Naive thymus-derived CD4-positive, alpha-beta T cell (primary cell): ENCODE results near the gene PTPRE. TPM values are rescaled to one million over a fixed set of nuclear protein-coding genes. Genes with fewer than 3 reads are reported as not detected.

ENCODE experiments used
- ATAC-seq: fragments of 150-1000 bp; cut with Tn5 transposase; 2 replicates; pipeline ENCODE4 v1.10.0; 2021; ENCODE audit warnings: mild to moderate bottlenecking, moderate library complexity
- CTCF ChIA-PET: fragments of 350-600 bp; sonication (Branson Sonifier 250); formaldehyde crosslinking; loops from one replicate; lab custom pipeline; 2021; ENCODE audit warnings: antibody characterized with exemption; lab: Charles Lee
- POLR2A ChIA-PET: fragments of 350-600 bp; sonication (Branson Sonifier 250); formaldehyde crosslinking; loops from one replicate; lab custom pipeline; 2021; ENCODE audit warnings: antibody characterized with exemption, inconsistent platforms; lab: Charles Lee
- DNase-seq, 9 donors: peaks; one replicate each; pipeline versions ENCODE4 v3.0.0 to v3.0.0-alpha.2; 2020 to 2022; ENCODE audit warnings: mixed read lengths in 1 of 9
- H3K27ac ChIP-seq: one replicate; pipeline ENCODE4 v1.7.0; 2013; ENCODE audit warnings: mild to moderate bottlenecking, low read depth, low read length, moderate library complexity
- H3K27me3 ChIP-seq, 2 donors: one replicate each; pipeline ENCODE4 v1.7.0; 2013; ENCODE audit warnings: low read length in 2 of 2, mild to moderate bottlenecking in 2 of 2, moderate library complexity in 2 of 2; ENCODE audit not compliant: control insufficient read depth in 2 of 2, insufficient read depth in 2 of 2
- H3K36me3 ChIP-seq, 3 experiments: 1 replicate in 2 of 3; 2 replicates in 1 of 3; pipeline ENCODE4 v1.7.0; 2013; ENCODE audit warnings: low read length in 3 of 3, mild to moderate bottlenecking in 3 of 3, moderate library complexity in 1 of 3; ENCODE audit not compliant: insufficient read depth in 3 of 3, control insufficient read depth in 2 of 3
- H3K4me1 ChIP-seq, 2 donors: one replicate each; pipeline ENCODE4 v1.7.0; 2013; ENCODE audit warnings: low read length in 2 of 2, mild to moderate bottlenecking in 2 of 2, moderate library complexity in 1 of 2; ENCODE audit not compliant: control insufficient read depth in 2 of 2, insufficient read depth in 2 of 2
- H3K4me3 ChIP-seq: 2 replicates; pipeline ENCODE4 v1.7.0; 2013; ENCODE audit warnings: mild to moderate bottlenecking, low read length
- H3K9me3 ChIP-seq, 3 experiments: 1 replicate in 2 of 3; 2 replicates in 1 of 3; pipeline ENCODE4 v1.7.0; 2013; ENCODE audit warnings: low read length in 3 of 3; ENCODE audit not compliant: control insufficient read depth in 2 of 3
- H3K27ac Mint-ChIP-seq, 9 donors: one replicate each; pipeline ENCODE4 v1.8.0; 2020 to 2022; ENCODE audit warnings: mixed read lengths in 9 of 9, mild to moderate bottlenecking in 8 of 9, moderate library complexity in 5 of 9, inconsistent platforms in 2 of 9
- H3K27me3 Mint-ChIP-seq, 5 donors: one replicate each; pipeline ENCODE4 v1.8.0; 2021 to 2022; ENCODE audit warnings: mixed read lengths in 5 of 5, mild to moderate bottlenecking in 1 of 5
- H3K36me3 Mint-ChIP-seq, 5 donors: one replicate each; pipeline ENCODE4 v1.8.0; 2020 to 2022; ENCODE audit warnings: mixed read lengths in 5 of 5, mild to moderate bottlenecking in 3 of 5, inconsistent platforms in 1 of 5
- H3K4me1 Mint-ChIP-seq, 7 donors: one replicate each; pipeline ENCODE4 v1.8.0; 2020 to 2022; ENCODE audit warnings: mixed read lengths in 7 of 7, mild to moderate bottlenecking in 3 of 7, inconsistent platforms in 1 of 7
- H3K4me3 Mint-ChIP-seq, 10 donors: one replicate each; pipeline ENCODE4 v1.8.0; 2020 to 2022; ENCODE audit warnings: mild to moderate bottlenecking in 10 of 10, mixed read lengths in 10 of 10, moderate library complexity in 6 of 10, inconsistent platforms in 2 of 10
- H3K9me3 Mint-ChIP-seq, 11 donors: one replicate each; pipeline ENCODE4 v1.8.0; 2020 to 2022; ENCODE audit warnings: mixed read lengths in 11 of 11, mild to moderate bottlenecking in 4 of 11, inconsistent platforms in 1 of 11, moderate library complexity in 1 of 11
- intact Hi-C, 2 donors: fragments of 100-400 bp; cut with micrococcal nuclease; formaldehyde crosslinking; loops; one replicate each; pipeline ENCODE4 v1.15.1; 2023
- polyA plus RNA-seq, 2 donors: library from polyadenylated mRNA; unstranded; fragments of 300-500 nt; fragmentation: Illumina TruSeq; gene quantifications; one replicate each; pipeline ENCODE4 v1.2.3, GENCODE V29; 2021
- total RNA-seq, 6 experiments: library from RNA in 5 of 6; stranded (reverse) in 5 of 6; gene quantifications; 1 replicate in 5 of 6; 2 replicates in 1 of 6; pipeline ENCODE4 v1.2.3 and lab custom pipeline; 2021 to 2026

The PTPRE gene
- total and polyA plus RNA-seq, 7 experiments from 2014 or later: 6.6 to 237 (median 27.9) TPM

DNA sequence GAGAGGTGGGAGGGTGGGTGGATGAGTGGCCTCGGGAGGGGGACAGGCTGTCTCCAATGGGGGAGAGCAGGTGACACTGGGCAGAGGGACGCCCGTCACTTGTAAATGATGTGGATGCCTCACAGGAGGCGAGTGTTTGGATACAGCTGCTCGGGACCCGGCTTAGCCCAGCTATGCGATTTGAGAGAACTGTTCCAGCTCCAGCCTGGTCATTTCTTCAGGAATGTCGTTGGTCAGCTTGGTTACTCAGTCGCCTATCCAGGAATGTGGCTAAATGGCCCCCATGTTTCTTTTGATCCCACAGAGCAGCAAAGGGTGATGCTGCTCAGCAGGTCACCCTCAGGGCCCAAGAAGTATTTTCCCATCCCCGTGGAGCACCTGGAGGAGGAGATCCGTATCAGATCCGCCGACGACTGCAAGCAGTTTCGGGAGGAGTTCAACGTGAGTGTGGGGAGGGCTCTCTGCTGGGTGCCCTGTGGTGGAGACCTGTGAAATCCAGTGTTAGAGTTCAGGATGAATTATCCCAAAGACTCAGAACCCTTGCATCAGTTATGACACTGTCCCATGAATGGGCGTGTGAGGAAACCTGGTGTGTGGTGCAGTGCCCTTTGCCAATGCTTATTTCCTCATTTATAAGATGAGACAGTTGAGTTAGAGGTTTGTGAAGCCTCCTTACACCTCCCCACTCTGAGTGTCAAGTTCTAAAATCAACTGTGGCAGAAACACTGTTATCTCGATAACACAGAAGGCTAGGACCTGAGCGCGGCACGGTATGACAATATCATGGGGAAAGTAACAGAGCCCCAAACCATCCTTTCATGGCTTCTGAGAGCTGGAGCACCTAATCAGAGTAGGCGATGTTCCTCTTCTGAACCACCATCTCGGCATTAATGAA is 142.6 kb downstream of the PTPRE start:
- Mint-ChIP-seq H3K4me1 (peaks cover 13 to 76% (median 59%) of the 10 kb centered on the region in 7 donors), H3K36me3 (peaks cover 0 to 29% (median 8%) of the 10 kb centered on the region in 5 donors), H3K27me3 (no peaks in the 10 kb centered on the region), H3K9me3 (no peaks in the 10 kb centered on the region), H3K27ac (peak overlapping the region; percentile 60 to 96 (median 72)), H3K4me3 (peak overlapping the region; percentile 88 to 98 (median 96))
- Histone ChIP-seq H3K9me3 (no peaks in the 10 kb centered on the region), H3K4me1 (peaks cover 28 to 34% of the 10 kb centered on the region in 2 donors), H3K27ac (peak overlapping the region; percentile 82), H3K36me3 (peaks cover 0 to 35% (median 4%) of the 10 kb centered on the region in 3 experiments), H3K4me3 (peak overlapping the region; percentile 60), H3K27me3 (no peaks in the 10 kb centered on the region)
- ChIA-PET CTCF (interaction anchor here (0.5 to 3.0 kb wide), 5 partner anchors 11 to 62 kb away, joined by 3 to 18 read pairs (median 4); no protein-coding TSS in a partner anchor), POLR2A (interaction anchor here (2.4 to 3.1 kb wide), 3 partner anchors 10 to 20 kb away, joined by 10 to 78 read pairs (median 10); no protein-coding TSS in a partner anchor)
- no peak for ATAC-seq
- intact Hi-C loops: loop anchor here in 1 of 2 donors (5.0 to 10.0 kb wide), 2 partner anchors 755 to 1418 kb away; partner anchors contain the start of gene MGMT
- DNase-seq: no peak

- peaks cover 0 to 41% (median 9%) of the 10 kb centered on the region in 3 experiments for H3K36me3 ChIP-seq
- H3K9me3 ChIP-seq: no peaks in the 10 kb centered on the region
- peaks cover 13 to 77% (median 59%) of the 10 kb centered on the region in 7 donors for H3K4me1 Mint-ChIP-seq
- ATAC-seq (no peak), DNase-seq (no peak)
- H3K4me1 ChIP-seq: peaks cover 28 to 34% of the 10 kb centered on the region in 2 donors
- no peaks in the 10 kb centered on the region for H3K27me3 ChIP-seq
- no peak overlapping the region for H3K4me3 ChIP-seq
- H3K27ac Mint-ChIP-seq: peak overlapping the region; percentile 17 to 95 (median 65)
- POLR2A ChIA-PET: no interaction called here
- no peaks in the 10 kb centered on the region for H3K27me3 Mint-ChIP-seq
- H3K27ac ChIP-seq: no peak overlapping the region
- no peaks in the 10 kb centered on the region for H3K9me3 Mint-ChIP-seq
- CTCF ChIA-PET: interaction anchor here (0.5 to 1.8 kb wide), 2 partner anchors 21 to 63 kb away, joined by 3 read pairs; no protein-coding TSS in a partner anchor
- H3K4me3 Mint-ChIP-seq: peak overlapping the region; percentile 41 to 97 (median 92)
- intact Hi-C loops: no loop called here
- H3K36me3 Mint-ChIP-seq: peaks cover 0 to 32% (median 8%) of the 10 kb centered on the region in 5 donors
Observed at GRCh38 chr10:128050121-128050516, 143.2 kb downstream of the PTPRE start.

DNA sequence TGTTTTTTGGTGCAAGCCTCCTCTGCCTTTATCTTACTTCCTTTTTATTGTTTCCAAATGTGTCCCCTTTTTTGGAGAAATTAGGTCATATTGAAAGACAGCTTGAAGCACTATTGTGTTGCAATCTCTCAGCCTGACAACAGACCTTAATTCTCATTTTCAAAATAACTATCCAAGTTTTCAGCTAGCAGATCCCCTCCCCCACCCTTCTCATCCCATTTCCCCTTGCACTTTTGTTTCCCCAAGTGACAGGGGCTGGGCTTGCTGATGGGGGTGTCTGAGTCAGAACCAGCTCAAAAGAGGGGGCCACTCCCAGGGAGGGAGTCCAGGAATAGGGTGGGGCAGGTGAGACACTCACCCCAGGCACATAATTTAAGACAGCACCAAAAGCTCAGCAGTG is 144.0 kb downstream of the PTPRE start:
- peak overlapping the region in 4 of 10 donors; percentile 19 to 97 (median 55) for H3K4me3 Mint-ChIP-seq
- H3K4me3 ChIP-seq: no peak overlapping the region
- H3K9me3 ChIP-seq: no peaks in the 10 kb centered on the region
- peak overlapping the region in 8 of 9 donors; percentile 20 to 95 (median 67) for H3K27ac Mint-ChIP-seq
- H3K9me3 Mint-ChIP-seq: no peaks in the 10 kb centered on the region
- peaks cover 0 to 50% (median 9%) of the 10 kb centered on the region in 3 experiments for H3K36me3 ChIP-seq
- ATAC-seq: no peak
- no peak overlapping the region for H3K27ac ChIP-seq
- peaks cover 0 to 36% (median 13%) of the 10 kb centered on the region in 5 donors for H3K36me3 Mint-ChIP-seq
- no peak for DNase-seq
- POLR2A ChIA-PET: interaction anchor here (2.0 to 2.2 kb wide), 2 partner anchors 11 to 13 kb away, joined by 8 to 12 read pairs; no protein-coding TSS in a partner anchor
- CTCF ChIA-PET: interaction anchor here (0.6 to 1.9 kb wide), 3 partner anchors 8 to 20 kb away, joined by 3 to 6 read pairs (median 3); no protein-coding TSS in a partner anchor
- no peaks in the 10 kb centered on the region for H3K27me3 ChIP-seq
- H3K4me1 Mint-ChIP-seq: peaks cover 13 to 74% (median 58%) of the 10 kb centered on the region in 7 donors
- intact Hi-C loops: no loop called here
- H3K4me1 ChIP-seq: peaks cover 28 to 34% of the 10 kb centered on the region in 2 donors
- no peaks in the 10 kb centered on the region for H3K27me3 Mint-ChIP-seq

GRCh38 chr10:128051548-128051947 is 144.6 kb downstream of the PTPRE start:
- DNase-seq (no peak), ATAC-seq (no peak)
- Mint-ChIP-seq H3K27ac (peak overlapping the region in 3 of 9 donors; percentile 17 to 36 (median 20)), H3K4me1 (peaks cover 13 to 72% (median 52%) of the 10 kb centered on the region in 7 donors), H3K9me3 (no peaks in the 10 kb centered on the region), H3K4me3 (peak overlapping the region in 1 of 10 donors; percentile 25), H3K27me3 (no peaks in the 10 kb centered on the region), H3K36me3 (peaks cover 5 to 42% (median 16%) of the 10 kb centered on the region in 5 donors)
- H3K27me3 ChIP-seq: no peaks in the 10 kb centered on the region
- ChIA-PET CTCF (interaction anchor here (1.8 to 1.9 kb wide), 2 partner anchors 18 to 20 kb away, joined by 3 to 6 read pairs; no protein-coding TSS in a partner anchor), POLR2A (interaction anchor here (2.0 to 2.2 kb wide), 2 partner anchors 10 to 13 kb away, joined by 8 to 12 read pairs; no protein-coding TSS in a partner anchor)
- no peaks in the 10 kb centered on the region for H3K9me3 ChIP-seq
- H3K4me1 ChIP-seq: peaks cover 25 to 30% of the 10 kb centered on the region in 2 donors
- intact Hi-C loops: no loop called here
- peaks cover 0 to 55% (median 9%) of the 10 kb centered on the region in 3 experiments for H3K36me3 ChIP-seq
- H3K27ac ChIP-seq: no peak overlapping the region
- H3K4me3 ChIP-seq: no peak overlapping the region

GRCh38 chr10:128052696-128053095 is 145.8 kb downstream of the PTPRE start:
- H3K4me1 ChIP-seq: peaks cover 19 to 24% of the 10 kb centered on the region in 2 donors
- CTCF ChIA-PET: interaction anchor here (1.9 kb wide), 1 partner anchor 16 kb away, joined by 6 read pairs; no protein-coding TSS in a partner anchor
- H3K27ac ChIP-seq: no peak overlapping the region
- Mint-ChIP-seq H3K27ac (peak overlapping the region in 3 of 9 donors; percentile 33 to 72 (median 67)), H3K4me3 (peak overlapping the region in 1 of 10 donors; percentile 21), H3K9me3 (no peaks in the 10 kb centered on the region), H3K4me1 (peaks cover 13 to 70% (median 46%) of the 10 kb centered on the region in 7 donors), H3K36me3 (peaks cover 7 to 42% (median 20%) of the 10 kb centered on the region in 5 donors), H3K27me3 (no peaks in the 10 kb centered on the region)
- POLR2A ChIA-PET: interaction anchor here (2.0 to 2.2 kb wide), 2 partner anchors 9 to 11 kb away, joined by 8 to 12 read pairs; no protein-coding TSS in a partner anchor
- no peaks in the 10 kb centered on the region for H3K9me3 ChIP-seq
- peaks cover 0 to 66% (median 9%) of the 10 kb centered on the region in 3 experiments for H3K36me3 ChIP-seq
- H3K27me3 ChIP-seq: no peaks in the 10 kb centered on the region
- ATAC-seq: no peak
- intact Hi-C loops: no loop called here
- no peak for DNase-seq
- no peak overlapping the region for H3K4me3 ChIP-seq

DNA sequence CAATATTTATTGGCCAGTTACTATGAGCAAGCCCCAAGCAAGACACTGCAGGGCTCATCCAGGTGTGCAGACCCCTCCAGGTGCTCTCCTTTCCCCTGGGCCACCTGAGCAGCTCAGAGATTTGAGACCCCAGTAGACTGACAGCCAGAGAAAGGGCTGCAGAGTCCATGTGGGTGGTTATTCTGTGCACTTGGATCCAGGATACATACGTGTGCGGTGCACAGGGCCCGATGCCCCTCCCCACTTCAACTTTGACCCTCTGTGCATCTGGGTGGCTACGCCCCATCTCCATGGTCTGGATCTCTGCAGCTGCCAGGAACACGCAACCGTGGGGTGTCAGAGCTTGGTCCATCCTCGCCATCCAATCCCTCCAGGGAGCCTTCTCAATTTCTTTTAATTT is 146.5 kb downstream of the PTPRE start:
- H3K9me3 ChIP-seq: no peaks in the 10 kb centered on the region
- POLR2A ChIA-PET: interaction anchor here (1.6 kb wide), 1 partner anchor 9 kb away, joined by 5 read pairs; no protein-coding TSS in a partner anchor
- H3K27ac ChIP-seq: no peak overlapping the region
- H3K27me3 ChIP-seq: no peaks in the 10 kb centered on the region
- peaks cover 0 to 71% (median 9%) of the 10 kb centered on the region in 3 experiments for H3K36me3 ChIP-seq
- peaks cover 19 to 25% of the 10 kb centered on the region in 2 donors for H3K4me1 ChIP-seq
- Mint-ChIP-seq H3K36me3 (peaks cover 7 to 42% (median 20%) of the 10 kb centered on the region in 5 donors), H3K4me3 (no peak overlapping the region), H3K27me3 (no peaks in the 10 kb centered on the region), H3K4me1 (peaks cover 13 to 68% (median 46%) of the 10 kb centered on the region in 7 donors), H3K27ac (peak overlapping the region in 1 of 9 donors; percentile 72), H3K9me3 (no peaks in the 10 kb centered on the region)
- intact Hi-C loops: no loop called here
- ATAC-seq (no peak), DNase-seq (no peak)
- CTCF ChIA-PET: interaction anchor here (1.0 kb wide), 1 partner anchor 16 kb away, joined by 3 read pairs; no protein-coding TSS in a partner anchor
- no peak overlapping the region for H3K4me3 ChIP-seq
